DOHH2 (cell line): ENCODE results near the gene FAM200A.
A peak's percentile ranks its signal among the peaks of the same experiment; 100 is the strongest.

Experiments
- H3F3A ChIP-seq: fragments of 200-600 bp; sonication (generic), shearing (Covaris generic); 2 replicates; pipeline ENCODE4 v1.6.0; 2016; ENCODE audit warnings: antibody characterized with exemption, mild to moderate bottlenecking; ENCODE audit not compliant: control insufficient read depth, insufficient read depth
- H3K27ac ChIP-seq: fragments of 200-600 bp; sonication (generic); 2 replicates; pipeline ENCODE4 v1.5.1; 2014; ENCODE audit warnings: low read depth, mild to moderate bottlenecking, low read length, moderate library complexity
- H3K27me3 ChIP-seq: fragments of 200-600 bp; sonication (generic); 2 replicates; pipeline ENCODE4 v1.6.1; 2014; ENCODE audit warnings: mild to moderate bottlenecking, low read length, mixed read lengths; ENCODE audit not compliant: control insufficient read depth
- H3K36me3 ChIP-seq: fragments of 200-600 bp; sonication (generic); 2 replicates; pipeline ENCODE4 v1.6.1; 2014; ENCODE audit warnings: mild to moderate bottlenecking, low read length, moderate library complexity, mixed read lengths; ENCODE audit not compliant: control insufficient read depth
- H3K4me1 ChIP-seq: fragments of 200-600 bp; sonication (generic); 2 replicates; pipeline ENCODE4 v1.6.1; 2014; ENCODE audit warnings: mild to moderate bottlenecking, low read length, mixed read lengths; ENCODE audit not compliant: control insufficient read depth
- H3K4me2 ChIP-seq: fragments of 200-600 bp; sonication (generic); 2 replicates; pipeline ENCODE4 v1.6.0; 2014; ENCODE audit warnings: mild to moderate bottlenecking, low read length, moderate library complexity
- H3K4me3 ChIP-seq: fragments of 200-600 bp; sonication (generic); 2 replicates; pipeline ENCODE4 v1.5.1; 2014; ENCODE audit warnings: mild to moderate bottlenecking, low read length, mixed read lengths
- H3K79me2 ChIP-seq: fragments of 200-600 bp; sonication (generic); 2 replicates; pipeline ENCODE4 v1.6.1; 2014; ENCODE audit warnings: mild to moderate bottlenecking, low read length, mixed read lengths; ENCODE audit not compliant: control insufficient read depth
- H3K9me2 ChIP-seq: fragments of 200-600 bp; sonication (generic); replicated peaks from 2 replicates; pipeline ENCODE4 v1.6.1; 2014; ENCODE audit warnings: mild to moderate bottlenecking, low read length, mixed read lengths; ENCODE audit not compliant: control insufficient read depth
- H3K9me3 ChIP-seq: fragments of 200-600 bp; sonication (generic); 2 replicates; pipeline ENCODE4 v1.6.1; 2014; ENCODE audit warnings: antibody characterized with exemption, low read length, mixed read lengths; ENCODE audit not compliant: control insufficient read depth, insufficient read depth
- H4K20me1 ChIP-seq: fragments of 200-600 bp; sonication (generic); 2 replicates; pipeline ENCODE4 v1.6.0; 2014; ENCODE audit warnings: low read depth, mild to moderate bottlenecking, antibody characterized with exemption, low read length, moderate library complexity; ENCODE audit not compliant: control insufficient read depth, insufficient read depth
- EZH2phosphoT487 ChIP-seq: fragments of 200-600 bp; sonication (generic); IDR thresholded peaks from 2 replicates; pipeline ENCODE4 v1.6.1; 2017; ENCODE audit warnings: borderline replicate concordance, mild to moderate bottlenecking, antibody characterized with exemption, low read length, moderate library complexity, mixed read lengths
- TF ChIP-seq, protein P1 (sequence below): fragments of 200-600 bp; sonication (generic); IDR thresholded peaks from one replicate; pipeline ENCODE4 v1.5.1; 2014; ENCODE audit warnings: antibody characterized with exemption, mild to moderate bottlenecking, low read depth, low read length; ENCODE audit not compliant: poor library complexity, severe bottlenecking

Gene FAM200A

DNA sequence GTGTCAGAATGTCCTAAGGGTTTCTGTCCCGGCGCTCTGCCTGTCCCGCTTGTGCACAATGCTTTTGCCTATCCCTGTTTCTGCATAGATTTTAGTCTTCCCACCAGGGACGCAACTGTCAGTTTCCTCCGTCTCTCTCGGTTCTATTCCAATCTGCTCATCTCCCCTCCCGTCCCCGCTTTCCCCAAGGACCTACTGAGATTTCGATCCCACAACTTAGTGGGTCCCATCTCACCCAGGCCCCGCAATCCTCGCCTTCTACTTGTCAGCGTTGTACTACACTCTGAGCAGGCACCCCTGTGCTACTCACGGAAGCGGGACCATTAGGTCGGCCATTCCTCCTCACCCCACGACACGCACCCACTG, 6.0 kb upstream of the FAM200A start:
- H3K4me2 ChIP-seq: peak overlapping the region; percentile 88
- H3K9me2 ChIP-seq: no peaks in the 10 kb centered on the region
- peaks cover 23% of the 10 kb centered on the region for H3F3A ChIP-seq
- TF ChIP-seq, protein P1, sequence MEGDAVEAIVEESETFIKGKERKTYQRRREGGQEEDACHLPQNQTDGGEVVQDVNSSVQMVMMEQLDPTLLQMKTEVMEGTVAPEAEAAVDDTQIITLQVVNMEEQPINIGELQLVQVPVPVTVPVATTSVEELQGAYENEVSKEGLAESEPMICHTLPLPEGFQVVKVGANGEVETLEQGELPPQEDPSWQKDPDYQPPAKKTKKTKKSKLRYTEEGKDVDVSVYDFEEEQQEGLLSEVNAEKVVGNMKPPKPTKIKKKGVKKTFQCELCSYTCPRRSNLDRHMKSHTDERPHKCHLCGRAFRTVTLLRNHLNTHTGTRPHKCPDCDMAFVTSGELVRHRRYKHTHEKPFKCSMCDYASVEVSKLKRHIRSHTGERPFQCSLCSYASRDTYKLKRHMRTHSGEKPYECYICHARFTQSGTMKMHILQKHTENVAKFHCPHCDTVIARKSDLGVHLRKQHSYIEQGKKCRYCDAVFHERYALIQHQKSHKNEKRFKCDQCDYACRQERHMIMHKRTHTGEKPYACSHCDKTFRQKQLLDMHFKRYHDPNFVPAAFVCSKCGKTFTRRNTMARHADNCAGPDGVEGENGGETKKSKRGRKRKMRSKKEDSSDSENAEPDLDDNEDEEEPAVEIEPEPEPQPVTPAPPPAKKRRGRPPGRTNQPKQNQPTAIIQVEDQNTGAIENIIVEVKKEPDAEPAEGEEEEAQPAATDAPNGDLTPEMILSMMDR: no peak
- TF ChIP-seq EZH2phosphoT487: no peak
- H3K36me3 ChIP-seq: peaks cover 88% of the 10 kb centered on the region
- H3K27me3 ChIP-seq: no peaks in the 10 kb centered on the region
- peak overlapping the region; percentile 89 for H3K27ac ChIP-seq
- no peaks in the 10 kb centered on the region for H3K9me3 ChIP-seq
- peak overlapping the region; percentile 100 for H3K4me3 ChIP-seq
- H4K20me1 ChIP-seq: peaks cover 35% of the 10 kb centered on the region; the same call in 1 of the 2 replicates
- H3K4me1 ChIP-seq: peaks cover 42% of the 10 kb centered on the region
- peaks cover 94% of the 10 kb centered on the region for H3K79me2 ChIP-seq

DNA sequence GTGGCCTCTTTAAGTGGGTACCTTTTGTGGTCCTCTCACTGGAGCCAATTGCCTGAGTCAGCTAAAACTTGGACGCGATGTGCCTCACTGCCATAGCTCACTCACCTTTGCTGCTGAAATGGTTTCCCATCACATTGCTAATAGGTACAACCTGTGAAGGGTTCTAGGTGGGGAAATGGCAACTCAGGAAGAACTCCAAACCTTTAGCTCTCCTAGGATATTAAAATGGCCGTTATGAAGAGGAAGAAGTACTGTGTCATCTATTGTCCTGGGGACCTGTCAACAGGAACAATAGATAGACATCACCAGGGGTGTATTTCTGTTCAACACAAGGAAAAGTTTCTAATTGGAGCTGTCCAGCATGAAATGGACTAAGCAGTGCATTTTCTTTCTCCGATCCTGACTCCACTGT, 5.3 kb upstream of the FAM200A start:
- H3K36me3 ChIP-seq: peaks cover 84% of the 10 kb centered on the region
- H3K79me2 ChIP-seq: peaks cover 92% of the 10 kb centered on the region
- no peaks in the 10 kb centered on the region for H3K27me3 ChIP-seq
- H3K4me1 ChIP-seq: peaks cover 48% of the 10 kb centered on the region
- H3K9me2 ChIP-seq: no peaks in the 10 kb centered on the region
- no peak for TF ChIP-seq EZH2phosphoT487
- TF ChIP-seq, protein P1: no peak
- H3K4me2 ChIP-seq: peak overlapping the region; percentile 88
- H3K4me3 ChIP-seq: peak overlapping the region; percentile 100
- peaks cover 29% of the 10 kb centered on the region; the same call in 1 of the 2 replicates for H4K20me1 ChIP-seq
- H3F3A ChIP-seq: peaks cover 28% of the 10 kb centered on the region
- H3K27ac ChIP-seq: peak overlapping the region; percentile 89
- H3K9me3 ChIP-seq: no peaks in the 10 kb centered on the region

DNA sequence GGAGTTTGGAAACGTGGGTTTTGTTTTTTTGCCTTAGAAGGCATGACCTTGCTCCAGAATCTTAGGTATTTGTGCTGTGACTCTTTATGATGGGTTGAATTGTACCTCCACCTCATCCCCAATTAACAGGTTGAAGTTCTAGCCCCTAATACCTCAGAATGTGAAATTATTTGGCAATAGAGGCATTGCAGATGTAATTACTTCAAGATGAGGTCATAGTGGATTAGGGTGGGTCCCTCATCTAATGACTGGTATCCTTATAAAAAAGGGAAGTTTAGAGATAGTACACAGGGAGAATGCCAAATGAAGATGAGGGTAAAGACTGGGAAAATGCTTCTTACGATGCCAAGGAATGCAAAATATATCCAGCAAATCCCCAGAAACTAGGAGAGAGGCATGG, 3.0 kb upstream of the FAM200A start:
- Histone ChIP-seq H3K4me2 (no peak overlapping the region), H3K4me1 (peaks cover 43% of the 10 kb centered on the region), H3K27ac (no peak overlapping the region), H3K9me3 (no peaks in the 10 kb centered on the region), H3K79me2 (peaks cover 91% of the 10 kb centered on the region), H3K27me3 (no peaks in the 10 kb centered on the region), H3K4me3 (no peak overlapping the region), H3K36me3 (peaks cover 64% of the 10 kb centered on the region), H3K9me2 (no peaks in the 10 kb centered on the region), H4K20me1 (peaks cover 8% of the 10 kb centered on the region; the same call in 1 of the 2 replicates), H3F3A (peaks cover 28% of the 10 kb centered on the region)
- TF ChIP-seq, protein P1: no peak
- no peak for TF ChIP-seq EZH2phosphoT487

DNA sequence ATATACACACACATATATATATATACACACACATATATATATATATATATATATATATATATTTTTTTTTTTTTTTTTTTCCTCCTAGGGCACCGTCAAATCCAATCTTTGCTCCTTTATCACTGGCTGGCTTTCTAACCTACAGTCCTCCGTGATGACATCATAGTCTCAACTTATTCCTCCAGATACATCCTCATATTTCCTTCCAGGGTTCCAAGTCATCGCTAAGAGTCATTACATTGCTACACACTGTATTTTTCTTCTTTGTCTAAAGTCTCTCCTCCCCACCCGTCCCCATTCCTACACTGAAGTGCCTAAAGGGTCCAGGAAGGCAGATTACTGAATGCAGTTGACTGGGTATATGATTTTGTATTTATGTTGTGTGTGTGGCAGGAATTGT, 1.1 kb upstream of the FAM200A start:
- peaks cover 75% of the 10 kb centered on the region for H3K79me2 ChIP-seq
- peaks cover 29% of the 10 kb centered on the region for H3F3A ChIP-seq
- H4K20me1 ChIP-seq: no peaks in the 10 kb centered on the region
- 0 out of 2 replicates have a peak overlapping the region, but pooled peaks have one; percentile 36 for H3K4me2 ChIP-seq
- H3K36me3 ChIP-seq: peaks cover 58% of the 10 kb centered on the region
- H3K9me3 ChIP-seq: no peaks in the 10 kb centered on the region
- H3K9me2 ChIP-seq: no peaks in the 10 kb centered on the region
- TF ChIP-seq, protein P1: no peak
- no peak for TF ChIP-seq EZH2phosphoT487
- no peaks in the 10 kb centered on the region for H3K27me3 ChIP-seq
- no peak overlapping the region for H3K4me3 ChIP-seq
- H3K4me1 ChIP-seq: peaks cover 37% of the 10 kb centered on the region
- H3K27ac ChIP-seq: no peak overlapping the region
